HG02981 (cell line): ENCODE results near the gene DENND1B.

Source experiments
- ATAC-seq: cut with Tn5 transposase; IDR thresholded peaks from one replicate; pipeline ENCODE4 v1.9.1; 2021; ENCODE audit warnings: mild to moderate bottlenecking, moderate library complexity; ENCODE audit not compliant: unreplicated experiment

DENND1B gene, protein sequence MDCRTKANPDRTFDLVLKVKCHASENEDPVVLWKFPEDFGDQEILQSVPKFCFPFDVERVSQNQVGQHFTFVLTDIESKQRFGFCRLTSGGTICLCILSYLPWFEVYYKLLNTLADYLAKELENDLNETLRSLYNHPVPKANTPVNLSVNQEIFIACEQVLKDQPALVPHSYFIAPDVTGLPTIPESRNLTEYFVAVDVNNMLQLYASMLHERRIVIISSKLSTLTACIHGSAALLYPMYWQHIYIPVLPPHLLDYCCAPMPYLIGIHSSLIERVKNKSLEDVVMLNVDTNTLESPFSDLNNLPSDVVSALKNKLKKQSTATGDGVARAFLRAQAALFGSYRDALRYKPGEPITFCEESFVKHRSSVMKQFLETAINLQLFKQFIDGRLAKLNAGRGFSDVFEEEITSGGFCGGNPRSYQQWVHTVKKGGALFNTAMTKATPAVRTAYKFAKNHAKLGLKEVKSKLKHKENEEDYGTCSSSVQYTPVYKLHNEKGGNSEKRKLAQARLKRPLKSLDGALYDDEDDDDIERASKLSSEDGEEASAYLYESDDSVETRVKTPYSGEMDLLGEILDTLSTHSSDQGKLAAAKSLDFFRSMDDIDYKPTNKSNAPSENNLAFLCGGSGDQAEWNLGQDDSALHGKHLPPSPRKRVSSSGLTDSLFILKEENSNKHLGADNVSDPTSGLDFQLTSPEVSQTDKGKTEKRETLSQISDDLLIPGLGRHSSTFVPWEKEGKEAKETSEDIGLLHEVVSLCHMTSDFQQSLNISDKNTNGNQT

DNA sequence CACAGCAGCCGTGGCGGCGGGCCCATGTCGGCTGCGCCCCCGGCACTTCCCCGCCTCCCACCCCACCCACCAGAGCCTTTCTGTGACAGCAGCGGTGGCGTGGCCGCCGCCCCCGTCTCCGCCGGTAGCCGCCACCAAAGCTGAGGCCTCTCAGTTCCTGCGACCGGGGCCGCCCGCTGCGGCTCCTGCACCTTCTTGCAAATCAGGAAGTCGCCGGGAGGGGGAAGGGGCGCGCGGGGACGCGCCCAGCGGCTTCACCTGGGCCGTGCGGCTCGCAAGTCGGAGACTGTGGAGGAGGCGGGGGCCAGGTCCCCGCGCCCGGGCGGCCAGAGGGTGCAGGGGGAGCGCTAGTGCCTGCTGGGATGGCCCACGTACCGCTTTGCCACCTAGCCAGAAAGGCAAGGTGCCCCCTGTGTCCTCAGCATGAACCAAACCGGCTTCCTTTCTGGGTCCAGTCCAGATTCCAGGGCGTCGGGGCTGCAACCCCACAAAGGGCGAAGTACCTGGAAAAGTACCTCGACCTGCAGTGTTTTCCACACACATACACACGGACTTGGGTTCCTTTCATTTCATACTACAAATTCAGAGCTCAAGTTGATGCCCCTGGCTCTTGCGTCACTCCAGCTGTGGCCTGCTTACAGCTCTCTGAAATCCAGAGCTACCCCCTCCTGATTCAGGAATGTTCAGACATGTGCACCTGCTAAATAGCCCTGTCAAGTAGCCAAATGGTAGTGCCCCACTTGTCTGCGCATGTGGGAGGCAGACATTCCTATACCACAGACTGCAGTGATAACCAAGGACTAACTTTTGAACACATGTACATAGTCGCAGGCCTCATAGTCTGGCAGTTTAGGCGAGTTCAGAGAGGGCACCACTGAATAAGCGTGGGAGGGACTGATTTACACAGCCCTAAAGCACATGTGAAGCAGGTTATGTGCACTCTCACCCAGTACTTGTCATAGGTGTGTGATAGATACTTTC is at the start of gene DENND1B:
TSS of gene DENND1B (minus strand) at position 199 of the 981 bp plus-strand sequence. CDS start 325 bp downstream, outside the sequence.
- peak; percentile 66 for ATAC-seq

DNA sequence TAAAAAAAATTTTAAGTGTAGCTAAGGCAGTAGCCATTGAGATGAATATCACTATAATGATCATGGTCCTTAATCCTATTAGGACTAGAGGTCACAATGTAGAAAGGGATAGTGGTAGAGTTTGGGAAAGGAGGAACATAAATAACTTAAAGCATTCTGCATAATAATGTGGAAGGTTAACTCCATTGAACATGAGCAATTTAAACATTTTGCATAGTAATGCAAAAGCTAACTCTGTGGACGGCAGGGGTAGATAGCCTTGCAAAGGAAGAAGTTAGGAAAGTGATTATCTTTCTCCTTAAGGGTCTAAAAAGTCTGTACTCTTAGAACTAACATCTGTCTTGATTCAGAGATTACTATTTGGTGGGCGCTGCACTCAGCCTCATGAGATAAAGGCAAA is 39.0 kb upstream of the DENND1B start:
- ATAC-seq, result no peak

DNA sequence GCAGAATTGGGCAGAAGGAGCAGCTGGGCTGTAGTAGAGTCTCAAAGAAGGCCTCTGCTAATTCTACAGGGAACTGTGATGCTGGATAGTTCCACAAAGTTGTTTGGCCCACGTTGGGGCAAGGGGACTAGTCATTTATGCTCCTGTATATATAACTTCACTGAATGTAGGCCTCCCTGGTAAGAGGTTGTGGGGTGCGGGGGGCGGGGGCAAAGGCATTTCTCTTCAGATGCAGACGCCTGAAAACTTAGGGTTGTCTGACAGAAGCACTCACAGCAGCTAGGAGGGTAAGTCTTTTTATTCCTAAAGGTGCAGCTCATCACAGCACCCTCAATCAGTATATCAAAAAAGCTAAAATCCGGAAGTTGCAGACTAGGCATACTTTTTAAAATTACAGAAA is 38.5 kb upstream of the DENND1B start:
- no peak for ATAC-seq

DNA sequence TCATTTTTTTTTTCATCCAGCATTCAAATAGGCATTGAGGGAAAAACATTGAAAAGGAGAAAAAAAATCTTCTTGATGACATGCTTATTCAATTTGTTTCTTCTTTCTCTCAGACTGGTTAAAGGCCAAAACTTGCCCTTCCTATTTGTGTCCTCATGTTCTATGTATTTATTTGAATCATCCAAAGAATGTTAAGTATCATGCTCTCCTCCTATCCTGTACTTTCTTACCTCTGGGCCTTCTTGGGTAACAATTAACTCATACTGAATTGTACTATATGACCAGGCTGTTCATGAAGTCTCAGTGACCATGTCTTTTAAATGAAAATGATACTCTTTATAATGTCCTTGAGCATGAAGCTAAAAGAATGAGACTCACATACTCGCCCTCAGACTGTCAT is 36.5 kb upstream of the DENND1B start:
- no peak for ATAC-seq

DNA sequence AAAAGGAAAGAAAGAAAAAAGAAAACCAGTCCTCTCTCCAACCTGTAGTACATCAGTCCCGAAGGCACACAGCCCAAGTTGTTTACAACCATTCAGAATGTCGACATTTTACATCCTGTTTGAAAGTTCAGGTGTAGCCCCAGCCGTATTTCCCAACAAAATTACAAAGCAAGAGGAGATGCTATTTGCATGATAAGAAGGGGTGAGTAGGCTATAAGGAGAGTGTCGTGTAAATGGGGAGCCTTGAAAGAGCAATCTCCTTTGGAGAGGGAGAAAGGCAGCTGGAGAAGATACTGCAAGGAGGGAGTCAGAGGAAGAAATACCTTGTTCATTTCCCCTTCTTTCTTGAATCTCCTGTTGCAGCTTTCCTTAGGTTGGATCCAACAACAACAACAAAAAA is 35.5 kb upstream of the DENND1B start:
- no peak for ATAC-seq

DNA sequence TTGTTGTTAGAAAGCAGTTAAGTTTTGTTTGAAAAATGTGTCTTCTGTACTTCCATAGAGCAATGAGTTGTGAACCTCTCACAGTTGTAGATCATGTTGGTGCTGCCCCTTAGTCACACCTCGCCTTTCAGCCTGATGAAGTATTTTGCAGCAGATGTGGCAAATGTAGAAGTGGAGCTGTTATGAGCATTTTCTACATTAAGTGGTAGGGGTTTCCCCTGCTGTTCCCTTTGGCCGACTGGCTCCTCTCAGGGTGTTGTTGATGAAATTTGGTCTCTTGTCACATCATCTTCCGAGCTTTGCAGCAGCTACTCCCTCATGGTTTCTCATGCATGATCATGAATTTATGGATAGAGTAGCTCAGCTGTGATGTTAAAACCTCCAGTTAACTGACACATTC is 33.6 kb upstream of the DENND1B start:
- no peak for ATAC-seq

DNA sequence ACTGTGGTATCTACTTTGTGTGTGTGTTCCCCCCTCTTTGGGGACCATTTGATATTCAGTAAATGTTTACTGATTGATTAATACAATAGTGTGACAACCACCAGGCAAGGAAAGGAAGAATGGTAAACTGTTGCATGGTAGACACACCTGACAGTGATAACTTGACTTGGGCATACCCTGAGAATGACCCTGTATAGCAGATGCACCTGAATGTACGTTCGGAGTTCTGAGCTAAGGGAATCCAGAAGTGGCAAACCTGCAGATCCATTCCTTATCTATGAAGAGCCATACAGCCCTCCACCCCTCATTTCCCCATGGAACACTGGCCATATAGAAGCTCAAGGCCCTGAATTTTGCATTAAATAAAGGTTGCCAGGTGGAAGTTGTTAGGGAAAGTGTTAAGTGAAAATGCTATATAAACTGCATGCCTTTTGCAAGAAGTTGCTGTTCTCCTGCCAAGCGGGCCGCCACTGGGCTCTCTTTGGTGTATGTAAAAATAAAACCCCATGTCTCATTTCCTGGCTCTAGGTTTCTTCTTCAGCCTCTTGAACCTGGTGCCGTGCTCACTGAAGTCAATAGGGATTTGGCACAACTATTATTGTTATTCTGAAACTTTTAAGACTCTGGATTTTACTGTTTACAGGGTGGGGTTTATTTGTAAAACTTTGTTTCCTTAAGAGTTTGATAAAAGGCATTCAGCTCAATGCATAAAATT is 32.6 kb upstream of the DENND1B start:
- no peak for ATAC-seq

DNA sequence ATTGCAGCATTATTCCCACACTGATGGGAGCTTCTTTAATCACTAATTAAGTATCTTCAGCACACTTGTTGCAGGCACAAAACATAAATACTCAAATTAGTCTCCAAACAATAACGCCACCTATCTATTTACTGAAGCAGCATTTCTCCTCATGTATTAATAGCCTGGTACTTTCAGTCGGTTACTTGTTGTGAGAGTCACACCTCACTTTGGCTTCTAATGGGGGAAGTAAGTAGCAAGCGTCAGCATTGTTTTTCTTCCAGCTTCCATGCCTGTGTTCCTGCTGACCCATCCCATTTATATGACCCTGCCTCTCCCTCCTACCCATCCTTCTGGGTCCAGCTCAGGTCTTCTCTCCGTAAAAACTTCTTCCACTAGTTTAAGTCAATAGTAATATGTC is 31.9 kb upstream of the DENND1B start:
- no peak for ATAC-seq

DNA sequence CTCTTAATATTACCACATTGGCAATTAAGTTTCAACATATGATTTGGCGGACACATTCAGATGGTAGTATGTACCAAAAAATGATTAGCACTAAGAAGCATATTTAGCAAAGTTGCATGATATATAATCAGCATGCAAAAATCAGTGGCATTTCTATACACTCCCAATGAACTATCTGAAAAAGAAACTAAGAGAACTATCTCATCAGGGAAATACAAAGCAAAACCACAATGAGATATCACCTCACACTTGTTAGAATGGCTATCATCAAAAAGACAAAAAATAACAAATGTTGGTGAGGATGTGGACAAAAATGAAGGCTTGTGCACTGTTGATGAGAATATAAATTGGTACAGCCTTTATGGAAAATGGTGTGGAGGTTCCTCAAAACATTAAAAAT is 31.4 kb upstream of the DENND1B start:
- no peak for ATAC-seq

DNA sequence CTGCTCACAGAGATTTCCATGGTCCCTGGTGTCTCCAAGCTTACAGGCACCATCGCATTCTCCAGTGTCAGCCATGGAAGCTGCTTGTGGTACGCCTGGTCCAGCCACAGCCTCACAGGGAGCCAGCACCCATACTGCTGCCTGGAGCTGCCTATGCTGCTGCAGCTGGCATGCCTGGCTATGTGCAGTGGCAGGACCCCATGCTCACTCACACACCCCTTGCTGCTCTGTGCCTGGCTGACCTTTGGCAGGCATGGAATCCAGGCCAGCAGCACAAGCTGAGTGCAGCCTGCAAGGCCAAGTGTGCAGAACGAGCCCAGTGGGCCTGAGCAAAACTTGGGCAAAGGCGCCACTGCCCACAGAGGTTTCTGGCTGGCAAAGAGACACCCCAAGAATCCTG is 26.4 kb upstream of the DENND1B start:
- no peak for ATAC-seq

DNA sequence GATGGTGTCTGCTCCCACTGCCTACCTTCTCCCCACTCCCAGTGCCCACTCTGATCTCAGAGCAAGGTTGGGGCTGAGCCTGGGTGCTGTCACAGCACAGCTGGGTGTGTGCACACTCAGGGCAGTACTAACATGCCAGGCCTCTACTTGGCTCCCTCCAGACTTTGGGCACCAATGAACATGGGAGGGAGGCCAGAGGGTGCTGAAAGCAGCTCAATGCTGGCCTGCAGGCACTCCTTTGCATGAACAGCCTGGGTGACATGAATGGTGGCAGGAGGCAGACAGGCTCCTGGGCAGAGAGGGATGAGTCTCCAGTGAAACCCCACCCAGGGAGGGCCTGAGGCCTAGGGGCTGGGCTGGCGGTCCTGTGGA is 25.8 kb upstream of the DENND1B start:
- no peak for ATAC-seq

DNA sequence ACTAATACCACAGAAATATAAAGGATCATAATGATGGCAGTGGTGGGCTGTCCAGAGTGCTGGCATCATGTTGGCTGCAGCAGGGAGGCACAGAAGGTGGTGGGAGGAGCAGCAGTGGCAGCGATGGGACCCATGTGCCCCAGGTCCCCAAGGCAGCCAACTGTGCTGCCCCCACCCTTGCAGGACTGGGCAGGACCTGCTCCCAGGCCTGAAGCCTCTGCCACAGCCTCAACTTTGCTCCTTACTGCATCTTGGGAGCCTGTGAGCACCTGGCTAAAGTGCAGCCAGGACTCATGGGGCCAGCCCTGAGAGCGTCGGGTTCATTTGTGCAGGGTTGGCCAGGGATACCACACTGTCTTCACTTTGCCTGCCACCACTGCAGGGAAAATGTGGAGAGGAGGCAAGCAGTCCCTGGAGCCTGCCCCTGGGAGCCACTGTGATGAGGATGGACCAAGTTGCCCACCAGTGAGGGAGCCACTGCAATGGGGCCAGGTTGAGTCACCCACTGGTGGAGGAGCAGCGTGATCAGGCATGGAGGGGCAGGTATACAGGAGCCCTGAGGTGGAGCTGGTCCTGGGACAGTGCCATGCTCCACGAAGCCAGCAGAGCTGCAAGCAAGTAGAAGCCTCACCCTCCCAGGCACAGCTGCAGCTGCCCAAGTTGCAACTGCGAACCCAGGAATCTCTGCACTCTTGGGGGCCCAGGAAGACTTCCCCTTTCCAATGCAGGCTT is 25.3 kb upstream of the DENND1B start:
- ATAC-seq, result no peak

DNA sequence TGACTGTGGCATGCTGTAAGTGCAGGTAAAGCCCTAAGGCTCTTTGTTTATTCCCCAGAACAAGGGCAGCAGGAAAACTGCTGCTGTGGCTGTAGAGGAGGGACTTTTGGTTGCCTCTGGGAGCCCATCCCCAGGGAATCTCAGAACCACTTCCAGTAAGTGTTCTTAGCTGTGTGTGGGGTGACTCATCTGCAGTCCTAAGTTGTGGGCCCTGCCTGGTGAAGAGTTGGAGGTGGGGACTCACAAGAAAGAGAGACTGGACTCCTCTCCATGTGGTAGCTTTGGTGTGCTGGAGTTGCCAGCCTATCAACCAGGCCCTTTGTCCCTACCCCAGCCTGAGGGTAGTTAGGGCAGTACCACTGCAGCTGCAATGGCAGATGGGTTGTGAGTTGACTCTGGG is 24.0 kb upstream of the DENND1B start:
- ATAC-seq, result no peak

DNA sequence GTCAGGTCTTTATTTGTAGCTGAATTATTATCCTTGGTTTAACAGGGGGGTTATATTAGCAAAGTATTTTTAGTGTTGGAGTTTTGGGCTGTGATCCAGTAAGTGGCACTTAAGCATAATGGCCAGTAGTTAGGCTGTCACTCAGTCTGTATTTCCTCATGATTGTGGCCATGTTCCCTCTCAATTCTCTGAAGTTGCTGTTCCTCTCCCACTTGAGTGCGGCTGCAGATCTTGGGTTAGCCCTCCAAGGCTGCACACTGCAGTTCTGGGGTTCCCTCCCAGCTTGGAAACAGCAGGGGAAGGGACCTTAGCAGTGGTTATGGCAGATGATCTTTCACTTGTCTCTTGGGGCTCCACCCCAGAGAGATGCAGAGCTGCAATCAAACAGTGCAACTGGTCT is 23.2 kb upstream of the DENND1B start:
- no peak for ATAC-seq

DNA sequence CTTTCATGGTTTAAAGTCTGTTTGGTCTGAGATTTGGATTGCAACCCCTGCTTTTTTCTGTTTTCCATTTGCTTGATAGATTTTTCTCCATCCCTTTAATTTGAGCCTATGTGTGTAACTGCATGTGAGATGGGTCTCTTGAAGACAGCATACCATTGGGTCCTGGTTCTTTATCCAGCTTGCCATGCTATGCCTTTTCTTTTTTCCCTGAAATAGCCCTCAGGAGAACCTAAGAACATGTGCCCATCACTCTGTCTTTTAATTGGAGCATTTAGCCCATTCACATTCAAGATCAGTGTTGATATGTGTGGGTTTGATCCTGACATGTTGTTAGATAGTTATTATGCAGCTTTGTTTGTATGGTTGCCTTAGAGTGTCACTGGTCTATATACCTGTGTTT is 21.7 kb upstream of the DENND1B start:
- ATAC-seq, result no peak

DNA sequence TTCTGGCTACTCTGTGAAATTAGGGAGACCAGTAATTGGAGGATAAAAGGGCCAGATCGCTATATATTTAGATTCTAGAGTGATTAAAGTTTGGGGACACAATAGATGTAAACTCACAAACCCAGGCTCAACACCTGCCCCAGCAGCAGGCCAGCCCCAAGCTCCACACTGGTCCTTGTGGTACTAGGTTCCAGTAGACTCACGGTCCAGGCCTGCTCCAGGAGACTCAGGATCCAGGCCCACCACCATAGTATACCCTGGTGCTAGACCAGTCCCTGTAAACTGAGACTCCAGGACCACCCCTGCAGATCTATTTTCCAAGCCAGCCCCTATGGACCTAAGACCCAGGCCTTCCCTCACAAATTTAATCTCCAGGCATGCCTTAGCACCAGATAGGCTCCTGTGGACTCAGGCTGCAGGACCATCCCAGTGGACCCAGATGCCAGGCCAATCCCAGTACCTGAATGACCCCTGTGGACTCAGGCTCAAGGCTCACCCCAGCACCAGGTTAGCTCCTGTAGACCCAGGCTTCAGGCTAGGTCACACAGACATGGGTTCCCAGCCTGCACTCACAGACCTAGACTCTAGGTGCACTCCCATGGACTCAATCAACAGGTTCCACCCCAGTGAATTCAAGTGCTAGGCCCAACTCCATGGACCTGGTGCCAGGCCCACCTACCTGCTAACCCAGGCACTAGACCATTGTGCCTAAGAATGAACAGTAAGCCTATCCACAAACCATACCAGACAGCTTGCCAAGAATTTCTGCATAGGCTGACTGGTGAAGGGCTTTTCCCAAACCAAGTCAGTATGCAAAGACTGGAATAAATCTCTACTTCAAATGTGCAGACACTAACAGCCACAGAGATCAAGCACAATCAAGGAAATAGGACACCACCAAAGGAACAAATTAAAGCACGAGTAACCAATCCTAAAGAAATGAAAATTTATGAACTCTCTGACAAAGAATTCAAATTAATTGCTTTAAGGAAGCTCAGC is 13.8 kb upstream of the DENND1B start:
- no peak for ATAC-seq

DNA sequence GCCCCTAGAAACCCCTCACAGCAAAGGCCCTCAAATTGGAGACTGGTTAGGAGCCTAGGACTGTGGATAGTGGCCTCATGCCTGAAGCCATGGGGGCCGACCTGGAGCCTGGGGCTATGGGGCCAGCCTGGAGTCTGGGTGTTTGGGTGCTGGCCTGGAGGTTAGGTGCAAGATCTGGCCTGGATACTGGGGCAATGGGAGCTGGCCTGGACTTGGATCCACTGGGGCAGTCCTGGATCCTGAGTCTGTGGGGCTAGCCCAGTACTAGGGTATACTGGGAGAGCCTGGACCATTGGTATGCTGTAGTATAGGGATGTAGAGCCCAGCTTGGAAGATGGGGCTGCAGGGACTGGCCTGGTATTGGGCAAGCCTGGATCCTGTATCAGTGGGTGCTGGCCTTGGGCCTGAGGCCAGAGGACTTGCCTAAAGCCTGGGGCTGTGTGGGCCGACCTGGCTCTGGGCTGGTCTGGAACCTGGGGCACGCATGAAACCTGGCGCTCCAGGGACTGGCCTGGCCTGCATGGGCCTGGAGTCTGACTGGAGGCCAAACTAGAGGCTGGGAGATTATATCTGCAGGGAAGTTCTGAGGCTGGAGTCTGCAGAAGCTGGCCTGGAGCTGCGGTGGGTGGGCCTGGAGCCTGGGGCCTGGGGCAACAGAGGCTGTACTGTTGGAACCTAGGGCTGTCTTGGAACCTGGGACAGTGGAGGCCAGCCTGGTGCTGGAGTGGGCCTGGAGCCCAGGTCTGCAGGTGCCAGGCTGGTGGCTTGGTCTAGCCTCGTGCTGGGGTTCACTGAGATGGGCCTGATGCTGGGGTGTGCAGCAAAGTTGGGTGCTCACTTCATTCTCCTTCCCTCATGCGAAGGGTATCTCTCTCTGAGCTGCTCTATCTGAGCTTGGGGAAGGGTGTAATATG is 12.6 kb upstream of the DENND1B start:
- ATAC-seq, result no peak

DNA sequence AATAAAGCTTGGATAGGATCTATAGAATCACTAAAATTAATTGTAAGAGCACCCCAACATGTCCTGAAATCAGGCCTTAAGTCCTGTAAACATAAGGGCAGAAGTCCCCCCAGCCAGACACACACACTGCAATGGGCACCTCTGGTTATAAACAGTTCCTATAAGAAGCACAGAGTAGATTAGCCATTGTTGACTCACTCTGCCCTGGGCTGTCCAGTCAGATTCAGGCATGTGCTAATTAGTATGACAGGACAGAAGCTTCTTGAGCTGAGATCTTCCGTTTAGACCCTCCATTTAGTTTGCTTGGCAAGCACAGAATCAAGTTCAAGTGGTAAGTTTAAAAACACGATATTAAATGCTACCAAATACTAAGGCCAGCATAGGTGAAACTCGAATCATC is 11.8 kb upstream of the DENND1B start:
- ATAC-seq, result no peak
